Activated T-helper 2 cell treated with anti-CD3 and anti-CD28 coated beads, Interferon-gamma antibody, Interleukin-2, Interleukin-4, amounts not matched to agents 10 μg/mL and 5 μg/mL and 100 μg/mL, durations not matched to agents 14 hours and 24 hours and 36 hours (primary cell): ENCODE results near the gene AKAP8L. TPM values are rescaled to one million over a fixed set of nuclear protein-coding genes. Genes with fewer than 3 reads are reported as not detected.

Source experiments
- DNase-seq: peaks from one replicate; pipeline ENCODE4 v3.0.0; 2021; ENCODE audit warnings: low spot score
- H3K27ac Mint-ChIP-seq: one replicate; pipeline ENCODE4 v1.8.0; 2021; ENCODE audit warnings: mixed read lengths
- H3K27me3 Mint-ChIP-seq: one replicate; pipeline ENCODE4 v1.8.0; 2021; ENCODE audit warnings: low read depth, mixed read lengths
- H3K36me3 Mint-ChIP-seq: one replicate; pipeline ENCODE4 v1.8.0; 2021; ENCODE audit warnings: low read depth, mixed read lengths
- H3K4me1 Mint-ChIP-seq: one replicate; pipeline ENCODE4 v1.8.0; 2021; ENCODE audit warnings: low read depth, mixed read lengths
- H3K4me3 Mint-ChIP-seq: one replicate; pipeline ENCODE4 v1.8.0; 2021; ENCODE audit warnings: low read depth, mild to moderate bottlenecking, moderate library complexity, mixed read lengths
- H3K9me3 Mint-ChIP-seq: one replicate; pipeline ENCODE4 v1.8.0; 2021; ENCODE audit warnings: mixed read lengths
- intact Hi-C: fragments of 100-400 bp; cut with micrococcal nuclease; formaldehyde crosslinking; loops from one replicate; pipeline ENCODE4 v1.15.1; 2023
- total RNA-seq: library from RNA; stranded (reverse); gene quantifications from 2 replicates; pipeline ENCODE4 v1.2.3, GENCODE V29; 2022

AKAP8L gene
- total RNA-seq, 1 donor from 2014 or later, result 76.6 TPM

DNA sequence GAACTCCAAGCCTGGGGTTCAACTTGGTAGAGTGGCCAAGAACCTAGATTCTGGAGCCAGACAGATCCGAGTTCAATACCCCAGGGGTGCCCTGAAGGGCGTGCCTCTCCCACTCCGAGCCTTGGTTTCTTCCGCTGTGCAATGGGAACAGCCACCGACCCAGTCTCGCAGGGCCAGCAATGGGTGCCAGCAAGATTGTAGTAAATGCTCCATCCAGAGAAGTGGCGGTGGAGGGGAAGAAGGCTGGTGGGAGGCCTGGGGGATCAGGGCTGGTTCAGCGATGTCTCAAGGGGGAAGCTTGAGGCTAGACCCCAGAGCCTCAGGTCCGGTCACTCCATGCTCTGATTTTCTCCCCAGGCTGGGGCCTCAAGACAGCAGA, 26.4 kb upstream of the AKAP8L start:
- intact Hi-C loops, result no loop called here
- Mint-ChIP-seq H3K27me3 (no peaks in the 10 kb centered on the region), H3K9me3 (no peaks in the 10 kb centered on the region), H3K36me3 (peaks cover 4% of the 10 kb centered on the region), H3K4me3 (no peak overlapping the region), H3K4me1 (peaks cover 5% of the 10 kb centered on the region), H3K27ac (no peak overlapping the region)
- no peak for DNase-seq

DNA sequence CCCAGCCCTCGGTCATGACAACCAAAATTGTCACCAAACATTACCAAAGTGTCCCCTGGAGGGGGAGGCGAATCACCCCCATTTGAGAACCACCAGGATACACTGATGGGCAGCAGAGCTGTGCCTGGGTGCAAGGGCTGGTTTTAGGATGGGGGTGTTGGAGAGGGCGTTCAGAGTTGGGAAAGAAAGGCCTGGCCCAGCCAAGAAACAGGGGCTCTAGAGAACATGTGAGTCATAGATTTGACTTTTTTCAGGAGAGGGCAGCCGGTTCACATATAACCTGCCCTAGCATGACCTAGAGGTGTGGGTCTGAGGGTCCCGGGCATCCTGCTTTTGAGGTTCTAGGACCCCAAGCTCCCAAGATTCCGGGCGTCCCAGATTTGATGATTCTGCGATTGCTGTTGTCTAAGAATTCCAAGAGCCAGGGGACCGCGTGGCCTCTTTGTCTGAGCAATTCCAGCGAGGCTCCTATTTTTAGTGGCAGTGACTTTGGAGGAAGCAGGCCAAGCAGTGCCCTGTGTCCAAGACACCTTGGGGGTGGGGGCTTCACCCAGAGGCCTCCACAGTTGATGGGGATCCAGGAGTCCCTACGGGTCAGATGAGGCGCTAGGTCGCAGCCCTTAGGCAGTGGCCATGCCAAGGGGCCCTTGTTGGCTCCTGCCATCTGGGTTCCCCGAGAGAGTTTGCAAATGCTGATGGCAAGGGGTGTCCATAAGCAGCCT, 25.9 kb upstream of the AKAP8L start:
- no peaks in the 10 kb centered on the region for H3K9me3 Mint-ChIP-seq
- H3K27me3 Mint-ChIP-seq, result no peaks in the 10 kb centered on the region
- H3K4me1 Mint-ChIP-seq, result peaks cover 5% of the 10 kb centered on the region
- no peak for DNase-seq
- no peak overlapping the region for H3K4me3 Mint-ChIP-seq
- no peak overlapping the region for H3K27ac Mint-ChIP-seq
- intact Hi-C loops, result no loop called here
- H3K36me3 Mint-ChIP-seq, result peaks cover 4% of the 10 kb centered on the region

DNA sequence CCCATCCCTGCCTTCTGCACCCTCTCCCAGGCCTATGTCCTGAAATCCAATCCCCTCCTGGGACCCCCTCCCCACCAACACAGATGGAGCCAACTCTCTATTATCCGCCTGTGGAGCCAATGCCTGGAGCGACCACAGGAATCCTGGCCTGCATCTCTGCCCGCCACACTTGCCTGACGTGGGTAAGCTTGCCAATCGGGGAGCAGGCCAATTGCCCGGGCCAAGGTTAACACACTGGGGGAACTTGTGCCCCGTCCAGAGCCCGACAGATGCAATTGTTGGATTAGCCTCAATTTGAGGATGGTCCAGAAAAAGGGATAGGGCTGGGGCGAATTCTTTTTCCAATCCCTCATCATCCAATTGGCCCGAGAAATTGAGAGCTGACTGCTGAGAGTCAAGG, 25.1 kb upstream of the AKAP8L start:
- Mint-ChIP-seq H3K4me3 (no peak overlapping the region), H3K9me3 (no peaks in the 10 kb centered on the region), H3K36me3 (peaks cover 4% of the 10 kb centered on the region), H3K27me3 (no peaks in the 10 kb centered on the region), H3K27ac (no peak overlapping the region), H3K4me1 (peaks cover 3% of the 10 kb centered on the region)
- intact Hi-C loops, result no loop called here
- DNase-seq, result no peak

DNA sequence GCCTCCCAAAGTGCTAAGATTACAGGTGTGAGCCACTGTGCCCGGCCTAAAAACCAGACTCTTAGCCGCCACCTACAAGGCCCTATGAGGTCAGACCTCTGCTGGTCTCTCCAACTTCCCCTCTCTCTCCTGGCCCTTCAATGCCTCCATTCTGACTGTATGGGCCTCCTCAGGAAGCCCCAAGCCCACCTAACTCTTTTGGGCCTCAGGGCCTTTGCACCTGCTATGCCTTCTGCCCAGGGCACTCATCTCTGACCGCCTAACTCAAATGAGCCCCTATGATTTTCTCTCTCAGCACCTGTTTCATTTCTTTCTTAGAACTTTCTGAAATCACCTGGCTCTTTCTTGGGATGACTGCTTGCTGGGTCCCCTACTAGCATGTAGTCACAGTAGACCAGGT, 24.5 kb upstream of the AKAP8L start:
- H3K9me3 Mint-ChIP-seq, result no peaks in the 10 kb centered on the region
- no peak overlapping the region for H3K27ac Mint-ChIP-seq
- H3K27me3 Mint-ChIP-seq, result no peaks in the 10 kb centered on the region
- no peaks in the 10 kb centered on the region for H3K36me3 Mint-ChIP-seq
- H3K4me1 Mint-ChIP-seq, result no peaks in the 10 kb centered on the region
- H3K4me3 Mint-ChIP-seq, result no peak overlapping the region
- no peak for DNase-seq
- intact Hi-C loops, result no loop called here

DNA sequence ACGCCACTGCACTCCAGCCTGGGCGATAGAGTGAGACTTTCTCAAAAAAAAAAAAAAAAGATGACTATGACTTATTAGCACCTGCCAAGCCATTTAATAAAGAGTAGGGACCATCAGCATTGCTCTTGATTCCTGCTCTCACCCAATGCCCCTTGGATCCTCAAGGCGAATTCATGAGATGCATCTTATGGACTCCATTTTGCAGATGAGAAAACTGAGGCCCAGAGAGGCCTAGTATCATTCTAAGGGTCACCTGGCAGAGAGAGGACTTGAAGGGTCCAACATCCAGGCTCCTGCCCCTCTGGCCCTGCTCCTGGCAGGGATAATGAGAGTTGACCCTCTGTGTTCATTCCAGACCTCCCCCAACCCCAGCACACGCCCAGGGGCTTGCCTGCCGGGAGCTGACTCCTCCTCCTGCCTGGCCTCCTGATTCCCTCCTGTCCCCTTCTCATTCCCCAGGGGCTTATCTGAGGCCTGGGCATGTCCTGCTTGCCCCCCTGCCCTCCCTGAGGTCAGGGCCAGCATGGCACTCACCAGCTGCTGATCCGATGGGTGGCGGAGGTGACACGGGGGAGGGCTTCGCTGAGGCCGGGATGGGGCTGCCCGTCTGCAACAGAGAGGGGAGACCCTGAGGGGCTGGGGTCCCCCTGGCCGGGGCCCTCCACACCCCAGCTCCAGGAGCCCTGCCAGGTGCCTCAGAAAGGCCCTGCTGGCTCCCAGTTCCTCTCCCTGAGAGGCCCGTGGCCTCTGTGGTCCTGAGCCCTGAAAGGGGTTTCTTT, 23.5 kb upstream of the AKAP8L start:
- Mint-ChIP-seq H3K4me3 (no peak overlapping the region), H3K9me3 (no peaks in the 10 kb centered on the region), H3K36me3 (no peaks in the 10 kb centered on the region), H3K27me3 (no peaks in the 10 kb centered on the region), H3K4me1 (no peaks in the 10 kb centered on the region), H3K27ac (no peak overlapping the region)
- intact Hi-C loops, result no loop called here
- no peak for DNase-seq

DNA sequence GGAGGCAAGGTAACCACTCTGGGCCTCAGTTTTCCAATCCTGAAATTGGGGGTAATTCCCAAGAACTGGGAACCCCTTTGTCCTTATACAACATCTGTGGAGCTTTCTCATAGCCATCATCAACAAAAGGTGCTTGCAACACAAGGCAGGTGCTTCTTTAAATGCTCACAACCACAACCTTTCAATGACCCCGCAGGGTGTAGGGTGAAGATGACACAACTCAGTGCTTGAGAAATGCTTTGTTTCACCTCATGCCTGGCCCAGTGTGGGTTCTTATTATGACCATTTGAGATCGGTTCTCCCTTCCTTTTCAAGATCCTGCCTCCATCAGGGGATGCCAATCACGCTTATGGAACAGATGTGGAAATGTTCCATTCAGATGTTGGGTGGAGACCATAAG, 22.5 kb upstream of the AKAP8L start:
- H3K9me3 Mint-ChIP-seq, result no peaks in the 10 kb centered on the region
- H3K27ac Mint-ChIP-seq, result no peak overlapping the region
- intact Hi-C loops, result no loop called here
- H3K36me3 Mint-ChIP-seq, result no peaks in the 10 kb centered on the region
- peaks cover under 1% of the 10 kb centered on the region for H3K4me1 Mint-ChIP-seq
- DNase-seq, result no peak
- no peaks in the 10 kb centered on the region for H3K27me3 Mint-ChIP-seq
- no peak overlapping the region for H3K4me3 Mint-ChIP-seq

DNA sequence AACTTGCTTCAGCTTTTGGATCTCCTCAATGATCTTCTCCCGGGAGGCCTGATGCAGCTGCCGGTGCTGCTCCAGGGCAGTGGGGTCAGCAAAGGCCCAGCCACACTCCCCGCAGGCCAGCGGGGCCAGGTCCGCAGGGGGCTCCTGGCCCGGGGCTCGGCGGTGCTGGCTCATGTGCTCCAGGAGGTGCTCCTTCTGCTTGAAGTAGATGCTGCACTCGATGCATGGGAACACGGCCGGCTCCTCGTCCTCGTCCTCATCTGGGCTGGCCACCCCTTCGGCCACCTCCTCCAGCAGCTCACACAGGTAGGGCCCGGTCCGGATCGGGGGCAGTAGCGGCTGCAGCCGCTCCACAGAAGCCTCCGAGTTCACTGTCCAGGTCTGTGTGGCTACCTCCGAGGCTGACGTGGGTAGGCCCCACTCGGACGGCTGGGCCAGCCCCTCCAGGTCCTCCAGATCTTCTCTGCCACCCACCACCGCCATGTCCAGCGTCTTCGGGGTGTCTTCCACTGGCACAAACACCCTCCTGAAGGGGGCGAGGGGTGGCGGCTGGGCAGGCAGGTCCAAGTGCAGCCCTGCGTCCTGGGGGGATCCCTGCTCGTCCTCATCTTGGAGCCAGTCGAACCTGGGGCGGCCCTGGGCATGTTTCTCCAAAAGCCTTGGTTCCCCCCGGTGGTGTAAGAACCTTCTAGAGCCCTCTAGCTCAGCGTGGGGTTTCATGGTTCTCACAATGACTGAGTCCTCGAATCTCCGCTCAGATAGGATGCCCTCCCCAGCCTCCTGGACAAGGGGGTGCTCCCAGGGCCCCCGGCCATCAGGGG, 21.2 kb upstream of the AKAP8L start:
- Mint-ChIP-seq H3K4me1 (peaks cover 3% of the 10 kb centered on the region), H3K4me3 (no peak overlapping the region), H3K27ac (no peak overlapping the region)

DNA sequence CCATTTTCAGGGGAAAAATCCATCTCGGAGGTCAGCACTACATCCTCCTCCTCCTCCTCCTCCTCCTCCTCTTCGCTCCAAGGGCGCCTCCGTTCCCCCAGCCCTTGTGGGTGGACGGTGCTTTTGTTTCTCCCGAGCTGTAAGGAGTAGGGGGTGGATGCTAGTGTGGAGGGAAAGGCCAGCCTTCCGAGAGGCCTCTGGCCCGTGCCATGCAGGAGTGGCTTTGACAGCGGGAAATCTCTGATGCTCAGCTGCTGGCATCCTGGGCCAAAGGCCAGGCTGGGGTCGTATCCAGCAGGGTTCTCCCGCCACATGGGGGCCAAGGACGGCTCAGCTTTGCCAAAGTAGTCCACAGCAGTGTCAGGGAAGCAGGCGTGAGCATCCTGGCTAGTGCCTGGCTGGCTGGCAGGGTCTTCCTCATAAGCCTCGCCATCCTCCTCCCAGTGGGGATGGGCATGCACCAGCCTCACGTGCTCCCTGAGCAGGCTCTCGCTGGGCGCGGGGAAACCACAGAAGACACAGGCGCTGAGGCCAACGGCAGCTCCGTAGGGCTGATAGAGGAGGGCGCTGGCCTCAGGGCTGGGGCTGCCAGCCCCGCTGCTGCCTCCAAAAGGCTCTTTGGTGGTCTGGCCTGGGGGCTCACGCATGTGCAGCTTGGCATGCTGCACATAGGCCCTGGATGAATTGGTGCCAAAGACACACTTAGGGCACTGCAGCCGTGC, 20.5 kb upstream of the AKAP8L start:
- no peaks in the 10 kb centered on the region for H3K36me3 Mint-ChIP-seq
- intact Hi-C loops, result no loop called here

More for the DNA sequence above, 21.2 kb upstream of the AKAP8L start:
- intact Hi-C loops, result no loop called here
- DNase-seq, result no peak
- Mint-ChIP-seq H3K36me3 (no peaks in the 10 kb centered on the region), H3K27me3 (no peaks in the 10 kb centered on the region), H3K9me3 (no peaks in the 10 kb centered on the region)

DNA sequence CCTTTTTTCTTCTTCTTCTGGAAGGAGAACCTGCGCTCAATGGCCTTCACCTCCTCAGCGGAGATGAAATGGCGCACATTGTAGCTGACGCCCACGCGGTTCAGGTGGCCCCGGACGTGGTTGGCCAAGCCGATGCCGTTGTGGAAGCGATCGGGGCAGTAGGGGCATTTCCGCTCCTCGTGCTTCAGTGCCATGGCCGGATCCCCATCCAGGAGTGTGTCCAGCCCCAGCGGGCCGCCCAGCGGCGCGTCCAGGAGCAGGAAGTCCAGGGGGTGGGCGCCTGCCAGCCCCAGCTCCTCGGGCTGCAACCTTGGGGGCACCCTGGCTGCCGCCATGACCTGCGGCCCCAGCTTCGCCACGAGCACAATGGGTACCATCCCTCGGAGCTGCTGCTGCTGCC, 19.8 kb upstream of the AKAP8L start:
- no peaks in the 10 kb centered on the region for H3K27me3 Mint-ChIP-seq
- H3K9me3 Mint-ChIP-seq, result no peaks in the 10 kb centered on the region
- H3K27ac Mint-ChIP-seq, result no peak overlapping the region
- DNase-seq, result no peak
- H3K4me1 Mint-ChIP-seq, result peaks cover 4% of the 10 kb centered on the region
- no peak overlapping the region for H3K4me3 Mint-ChIP-seq
- intact Hi-C loops, result no loop called here
- no peaks in the 10 kb centered on the region for H3K36me3 Mint-ChIP-seq

More for the DNA sequence above, 20.5 kb upstream of the AKAP8L start:
- H3K27ac Mint-ChIP-seq, result no peak overlapping the region
- no peaks in the 10 kb centered on the region for H3K27me3 Mint-ChIP-seq
- H3K9me3 Mint-ChIP-seq, result no peaks in the 10 kb centered on the region
- peaks cover 3% of the 10 kb centered on the region for H3K4me1 Mint-ChIP-seq
- no peak for DNase-seq
- H3K4me3 Mint-ChIP-seq, result no peak overlapping the region

DNA sequence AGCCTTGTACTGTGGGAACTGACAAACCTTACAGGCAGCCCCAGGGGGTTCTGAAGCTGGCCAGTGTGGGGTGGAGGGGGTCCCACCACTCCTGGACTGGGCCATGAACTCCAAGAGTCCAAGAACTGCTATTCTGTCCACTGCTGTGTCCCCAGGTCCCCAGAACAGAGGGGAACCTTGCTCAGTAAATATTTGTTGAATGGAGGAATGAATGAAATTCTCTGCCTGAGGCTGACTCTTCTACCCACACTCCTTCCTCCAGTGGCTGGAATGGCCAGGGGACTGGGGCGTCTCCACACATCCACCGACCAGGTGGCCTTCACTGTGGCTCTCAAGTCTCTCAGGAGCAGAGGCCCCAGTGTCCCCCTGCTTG, 19.3 kb upstream of the AKAP8L start:
- Mint-ChIP-seq H3K27ac (no peak overlapping the region), H3K27me3 (no peaks in the 10 kb centered on the region), H3K9me3 (no peaks in the 10 kb centered on the region), H3K4me3 (no peak overlapping the region), H3K36me3 (no peaks in the 10 kb centered on the region), H3K4me1 (peaks cover 9% of the 10 kb centered on the region)
- DNase-seq, result no peak
- intact Hi-C loops, result no loop called here

DNA sequence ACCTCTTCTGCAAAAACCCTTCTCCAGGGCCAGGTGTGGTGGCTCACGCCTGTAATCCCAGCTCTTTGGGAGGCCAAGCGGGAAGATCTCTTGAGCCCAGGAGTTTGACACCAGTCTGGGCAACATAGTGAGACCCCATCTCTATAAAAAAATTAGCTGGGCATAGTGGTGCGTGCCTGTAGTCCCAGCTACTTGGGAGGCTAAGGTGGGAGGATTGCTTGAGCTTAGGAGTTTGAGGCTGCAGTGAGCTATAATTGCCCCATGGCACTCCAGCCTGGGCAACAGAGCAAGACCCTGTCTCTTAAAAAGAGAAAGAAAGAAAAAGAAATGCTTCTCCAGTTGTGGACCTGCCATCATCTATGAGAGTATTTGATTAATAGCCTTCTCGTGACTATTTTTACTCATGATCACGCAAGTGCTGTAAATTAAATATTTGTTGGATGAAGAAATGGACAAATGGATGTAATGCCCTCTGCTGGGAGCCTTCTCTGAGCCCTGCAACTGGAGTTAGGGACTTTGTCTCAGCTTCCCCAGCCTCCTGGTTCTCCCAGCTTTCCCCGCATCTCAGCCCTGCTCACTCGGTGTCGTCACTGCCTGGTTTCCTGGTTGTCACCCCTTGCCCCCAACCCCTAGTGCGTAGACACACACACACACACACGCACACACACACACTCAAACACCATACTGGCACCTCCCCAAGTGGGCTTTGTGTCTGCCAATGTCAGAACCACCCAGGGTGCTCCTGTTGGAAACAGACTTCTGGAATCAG, 18.8 kb upstream of the AKAP8L start:
- DNase-seq, result no peak
- H3K4me3 Mint-ChIP-seq, result no peak overlapping the region
- intact Hi-C loops, result no loop called here
- no peak overlapping the region for H3K27ac Mint-ChIP-seq
- no peaks in the 10 kb centered on the region for H3K27me3 Mint-ChIP-seq
- H3K9me3 Mint-ChIP-seq, result no peaks in the 10 kb centered on the region
- H3K36me3 Mint-ChIP-seq, result no peaks in the 10 kb centered on the region
- H3K4me1 Mint-ChIP-seq, result peaks cover 11% of the 10 kb centered on the region

DNA sequence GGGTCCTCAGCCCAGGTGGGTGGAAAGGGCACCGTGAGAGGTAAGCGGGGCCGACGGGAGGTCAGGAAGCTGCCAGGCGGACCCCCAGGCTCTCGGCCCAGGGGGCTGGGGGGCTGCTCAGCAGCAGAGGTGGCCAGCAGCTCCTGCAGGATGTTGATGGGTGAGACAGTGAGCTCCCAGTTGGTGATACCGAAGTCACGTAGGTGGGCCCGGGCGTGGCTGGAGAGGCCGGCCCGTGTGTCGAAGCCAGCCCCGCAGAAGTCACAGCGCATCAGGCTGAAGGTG, 18.0 kb upstream of the AKAP8L start:
- H3K4me1 Mint-ChIP-seq, result peaks cover 11% of the 10 kb centered on the region

More for the DNA sequence above, 18.0 kb upstream of the AKAP8L start:
- Mint-ChIP-seq H3K27ac (no peak overlapping the region), H3K36me3 (peaks cover 3% of the 10 kb centered on the region), H3K4me3 (no peak overlapping the region), H3K9me3 (no peaks in the 10 kb centered on the region), H3K27me3 (no peaks in the 10 kb centered on the region)
- no peak for DNase-seq
- intact Hi-C loops, result no loop called here
